ENCODE results near the gene ELP4.
"Not testable (repeated sequence)": the region's sequence is repeated elsewhere in the genome, so short reads cannot be mapped to it uniquely, and the experiment has no call there.

ELP4 gene

GRCh38 chr11:31542862-31543261, 33.3 kb downstream of the ELP4 start:
- DNase-seq (ENCODE audit: low spot score), result no peak

GRCh38 chr11:31555938-31556337, 46.4 kb downstream of the ELP4 start:
- no peak for DNase-seq (ENCODE audit: low spot score)

- DNase-seq (ENCODE audit: low spot score), result no peak
Observed at GRCh38 chr11:31558001-31558400, 48.4 kb downstream of the ELP4 start.

- DNase-seq (ENCODE audit: low spot score), result no peak
Observed at GRCh38 chr11:31560842-31561476, 51.4 kb downstream of the ELP4 start.

GRCh38 chr11:31564517-31564916, 55.0 kb downstream of the ELP4 start:
- DNase-seq (ENCODE audit: low spot score), result not testable (repeated sequence)

- not testable (repeated sequence) for DNase-seq (ENCODE audit: low spot score)
Observed at GRCh38 chr11:31574133-31574532, 64.6 kb downstream of the ELP4 start.

GRCh38 chr11:31575764-31576163, 66.2 kb downstream of the ELP4 start:
- not testable (repeated sequence) for DNase-seq (ENCODE audit: low spot score)

GRCh38 chr11:31579412-31579811, 69.8 kb downstream of the ELP4 start:
- DNase-seq (ENCODE audit: low spot score), result not testable (repeated sequence)

- no peak for DNase-seq (ENCODE audit: low spot score)
Observed at GRCh38 chr11:31582697-31583096, 73.1 kb downstream of the ELP4 start.

- no peak for DNase-seq (ENCODE audit: low spot score)
Observed at GRCh38 chr11:31598454-31598853, 88.9 kb downstream of the ELP4 start.

GRCh38 chr11:31601635-31602282, 92.2 kb downstream of the ELP4 start:
- no peak for DNase-seq (ENCODE audit: low spot score)

- DNase-seq (ENCODE audit: low spot score), result no peak
Observed at GRCh38 chr11:31606893-31607292, 97.3 kb downstream of the ELP4 start.

- no peak for DNase-seq (ENCODE audit: low spot score)
Observed at GRCh38 chr11:31607914-31608313, 98.3 kb downstream of the ELP4 start.

GRCh38 chr11:31608995-31609394, 99.4 kb downstream of the ELP4 start:
- no peak for DNase-seq (ENCODE audit: low spot score)

GRCh38 chr11:31610544-31610943, 101.0 kb downstream of the ELP4 start:
- DNase-seq (ENCODE audit: low spot score), result no peak

GRCh38 chr11:31617246-31617645, 107.7 kb downstream of the ELP4 start:
- no peak for DNase-seq (ENCODE audit: low spot score)

- no peak for DNase-seq (ENCODE audit: low spot score)
Observed at GRCh38 chr11:31619980-31620379, 110.4 kb downstream of the ELP4 start.

- no peak for DNase-seq (ENCODE audit: low spot score)
Observed at GRCh38 chr11:31620434-31620833, 110.9 kb downstream of the ELP4 start.

- no peak for DNase-seq (ENCODE audit: low spot score)
Observed at GRCh38 chr11:31625868-31626267, 116.3 kb downstream of the ELP4 start.

- DNase-seq (ENCODE audit: low spot score), result no peak
Observed at GRCh38 chr11:31628111-31628510, 118.5 kb downstream of the ELP4 start.

- DNase-seq (ENCODE audit: low spot score), result no peak
Observed at GRCh38 chr11:31636983-31637382, 127.4 kb downstream of the ELP4 start.

- DNase-seq (ENCODE audit: low spot score), result no peak
Observed at GRCh38 chr11:31640611-31641010, 131.0 kb downstream of the ELP4 start.

GRCh38 chr11:31641477-31642062, 132.0 kb downstream of the ELP4 start:
- peak; percentile 54 for DNase-seq (ENCODE audit: low spot score)

- DNase-seq (ENCODE audit: low spot score), result peak; percentile 55
Observed at GRCh38 chr11:31643857-31644256, 134.3 kb downstream of the ELP4 start.

All from kidney tubule cell (primary cell).